ENCODE measurements around the gene FOXP2. TPM values are rescaled to one million over a fixed set of nuclear protein-coding genes. Genes with fewer than 3 reads are reported as not detected.

The FOXP2 gene
- total RNA-seq, 4 donors from 2014 or later: 11.8 to 25.8 (median 17.2) TPM

DNA sequence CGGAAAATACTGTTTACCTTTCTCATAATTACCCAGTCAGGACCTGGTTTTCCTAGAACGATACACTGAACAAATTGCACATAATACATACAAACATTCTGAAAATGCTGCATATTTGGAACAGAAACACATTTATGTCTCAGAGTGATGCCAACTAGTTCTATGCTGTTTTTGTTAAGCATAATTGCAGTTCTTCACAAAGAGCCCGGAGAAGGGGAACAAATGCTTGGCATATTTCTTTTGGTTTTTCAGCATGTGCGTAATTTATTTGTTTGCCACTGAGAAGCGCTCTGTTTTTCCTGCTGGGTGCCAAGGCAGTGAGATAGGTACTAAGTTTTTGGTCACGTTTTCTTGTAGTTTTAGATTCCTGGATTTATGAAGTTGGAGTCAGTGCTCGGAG lies 326.3 kb downstream of the FOXP2 start:
- TF ChIP-seq EP300 (IDR thresholded peaks at IDR 0.05) (no peak), POLR2A (IDR thresholded peaks at IDR 0.05) (no peak)
- TF ChIP-seq, protein P1, sequence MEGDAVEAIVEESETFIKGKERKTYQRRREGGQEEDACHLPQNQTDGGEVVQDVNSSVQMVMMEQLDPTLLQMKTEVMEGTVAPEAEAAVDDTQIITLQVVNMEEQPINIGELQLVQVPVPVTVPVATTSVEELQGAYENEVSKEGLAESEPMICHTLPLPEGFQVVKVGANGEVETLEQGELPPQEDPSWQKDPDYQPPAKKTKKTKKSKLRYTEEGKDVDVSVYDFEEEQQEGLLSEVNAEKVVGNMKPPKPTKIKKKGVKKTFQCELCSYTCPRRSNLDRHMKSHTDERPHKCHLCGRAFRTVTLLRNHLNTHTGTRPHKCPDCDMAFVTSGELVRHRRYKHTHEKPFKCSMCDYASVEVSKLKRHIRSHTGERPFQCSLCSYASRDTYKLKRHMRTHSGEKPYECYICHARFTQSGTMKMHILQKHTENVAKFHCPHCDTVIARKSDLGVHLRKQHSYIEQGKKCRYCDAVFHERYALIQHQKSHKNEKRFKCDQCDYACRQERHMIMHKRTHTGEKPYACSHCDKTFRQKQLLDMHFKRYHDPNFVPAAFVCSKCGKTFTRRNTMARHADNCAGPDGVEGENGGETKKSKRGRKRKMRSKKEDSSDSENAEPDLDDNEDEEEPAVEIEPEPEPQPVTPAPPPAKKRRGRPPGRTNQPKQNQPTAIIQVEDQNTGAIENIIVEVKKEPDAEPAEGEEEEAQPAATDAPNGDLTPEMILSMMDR (IDR thresholded peaks at IDR 0.05): no peak
- no peak for DNase-seq (ENCODE audit: low spot score in 2 of 2)
- 52 to 55% methylated on average over 7 of the region's 7 CpGs for WGBS, 2 donors
- no peaks in the 10 kb centered on the region for H3K9me3 ChIP-seq
- no peak overlapping the region for H3K27ac ChIP-seq
- H3K27me3 ChIP-seq: no peaks in the 10 kb centered on the region
- no peaks in the 10 kb centered on the region for H3K36me3 ChIP-seq
- H3K4me3 ChIP-seq: no peak overlapping the region
- H3K4me1 ChIP-seq: no peaks in the 10 kb centered on the region

DNA sequence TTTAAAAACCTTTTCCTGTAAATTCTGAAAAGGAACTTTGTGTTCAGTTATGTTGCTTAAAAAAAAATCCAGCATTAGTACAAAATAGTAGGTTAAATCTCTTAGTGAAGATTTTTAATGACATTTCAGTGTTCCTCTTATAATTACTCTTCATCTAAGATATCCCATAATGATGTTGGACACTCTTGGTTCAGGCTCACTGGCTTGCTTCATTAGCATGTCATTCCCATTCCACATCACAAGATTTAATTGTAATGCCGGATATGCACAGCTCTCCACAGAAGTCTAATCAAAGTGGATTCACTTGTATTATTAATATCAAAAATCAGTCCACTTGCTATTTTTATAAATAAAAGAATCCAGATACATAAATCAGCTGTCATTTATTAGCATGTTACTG lies 327.3 kb downstream of the FOXP2 start:
- DNase-seq (ENCODE audit: low spot score in 2 of 2): no peak
- TF ChIP-seq, protein P1 (IDR thresholded peaks at IDR 0.05): no peak
- TF ChIP-seq EP300 (IDR thresholded peaks at IDR 0.05): no peak
- no peak for TF ChIP-seq POLR2A (IDR thresholded peaks at IDR 0.05)
- WGBS, 2 donors: 76 to 80% methylated on average over 1 of the region's 1 CpG
- no peak overlapping the region for H3K4me3 ChIP-seq
- H3K9me3 ChIP-seq: no peaks in the 10 kb centered on the region
- H3K36me3 ChIP-seq: no peaks in the 10 kb centered on the region
- H3K4me1 ChIP-seq: no peaks in the 10 kb centered on the region
- no peaks in the 10 kb centered on the region for H3K27me3 ChIP-seq
- no peak overlapping the region for H3K27ac ChIP-seq

Small RNAs within 50 kb of the gene (small RNA-seq; reads per million reads assigned to genes)
- not detected for gene MIR3666
- gene RNA5SP238: not detected
